ENCODE data around the gene GABARAPL2.
"Not testable (repeated sequence)": the region's sequence is repeated elsewhere in the genome, so short reads cannot be mapped to it uniquely, and the experiment has no call there.

Gene GABARAPL2

DNA sequence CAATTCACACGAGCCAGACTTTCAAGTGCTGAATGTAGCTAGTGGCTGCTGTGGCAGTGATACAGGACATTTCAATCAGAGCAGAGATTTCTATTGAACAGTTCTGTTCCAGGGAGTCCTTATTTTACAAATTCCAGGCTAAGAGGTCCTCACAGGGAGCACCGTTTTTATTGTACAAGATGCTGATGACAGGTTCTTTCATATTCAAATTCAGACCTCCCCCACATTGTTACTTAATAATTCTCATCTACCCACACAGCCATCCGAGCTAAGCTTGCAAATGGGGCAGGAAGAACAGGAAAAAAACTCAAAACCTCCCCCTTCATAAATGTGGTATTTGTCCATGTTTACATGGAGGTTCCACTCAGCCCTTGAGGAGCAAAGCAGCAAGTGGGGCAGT, 9.8 kb downstream of the GABARAPL2 start:
- H3K27me3 ChIP-seq (ENCODE audit: control insufficient read depth, insufficient read depth, low read length), result no peaks in the 10 kb centered on the region
- H3K36me3 ChIP-seq (ENCODE audit: control insufficient read depth, insufficient read depth, low read length), result peaks cover 75% of the 10 kb centered on the region
- H3K9ac ChIP-seq (ENCODE audit: low read depth, low read length), result no peak overlapping the region
- H3K9me3 ChIP-seq (ENCODE audit: control insufficient read depth, insufficient read depth, low read length), result no peaks in the 10 kb centered on the region
- H3K27ac ChIP-seq (ENCODE audit: low read depth, low read length), result no peak overlapping the region
- H3K4me1 ChIP-seq (ENCODE audit: control insufficient read depth, insufficient read depth, low read length), result peaks cover 17% of the 10 kb centered on the region
- no peak overlapping the region for H3K4me3 ChIP-seq (ENCODE audit: low read depth, low read length)

DNA sequence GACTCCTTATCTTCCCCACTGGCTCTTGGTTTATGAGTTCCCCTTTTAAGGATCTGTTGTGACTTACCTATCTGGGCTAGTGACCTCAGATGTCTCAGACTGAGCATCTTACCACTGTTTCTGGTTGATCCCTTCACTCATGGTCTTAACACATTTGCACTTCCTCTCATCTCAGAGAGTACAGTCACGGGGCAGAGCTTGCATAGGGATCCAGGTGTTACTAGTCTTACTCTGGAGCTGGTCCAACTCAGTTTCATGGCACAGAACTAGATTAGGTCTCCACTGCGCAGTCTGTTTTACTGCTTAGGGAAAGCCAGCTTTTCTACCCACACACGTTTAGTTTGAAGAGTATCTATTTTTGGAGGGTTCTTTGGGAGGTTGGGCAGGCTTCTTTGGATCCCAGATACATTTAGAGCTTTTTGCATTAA, 10.2 kb downstream of the GABARAPL2 start:
- Histone ChIP-seq H3K27ac (ENCODE audit: low read depth, low read length) (peak overlapping the region; percentile 50), H3K9ac (ENCODE audit: low read depth, low read length) (no peak overlapping the region), H3K4me3 (ENCODE audit: low read depth, low read length) (no peak overlapping the region), H3K27me3 (ENCODE audit: control insufficient read depth, insufficient read depth, low read length) (no peaks in the 10 kb centered on the region), H3K4me1 (ENCODE audit: control insufficient read depth, insufficient read depth, low read length) (peaks cover 17% of the 10 kb centered on the region), H3K9me3 (ENCODE audit: control insufficient read depth, insufficient read depth, low read length) (no peaks in the 10 kb centered on the region), H3K36me3 (ENCODE audit: control insufficient read depth, insufficient read depth, low read length) (peaks cover 71% of the 10 kb centered on the region)

DNA sequence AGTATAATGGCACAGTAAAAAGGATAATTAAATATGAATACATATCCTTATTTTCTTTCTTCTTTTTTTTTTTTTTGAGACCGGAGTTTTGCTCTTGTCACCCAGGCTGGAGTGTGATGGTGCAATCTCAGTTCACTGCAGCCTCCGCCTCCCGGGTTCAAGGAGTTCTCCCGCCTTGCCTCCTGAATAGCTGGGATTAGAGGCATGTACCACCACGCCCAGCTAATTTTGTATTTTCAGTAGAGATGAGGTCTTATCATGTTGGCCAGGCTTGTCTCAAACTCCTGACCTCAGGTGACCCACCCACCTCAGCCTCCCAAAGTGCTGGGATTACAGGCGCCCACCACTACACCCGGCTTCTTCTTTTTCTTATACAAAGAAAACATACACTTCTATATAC, 12.0 kb downstream of the GABARAPL2 start:
- Histone ChIP-seq H3K4me1 (ENCODE audit: control insufficient read depth, insufficient read depth, low read length) (peaks cover 17% of the 10 kb centered on the region), H3K9ac (ENCODE audit: low read depth, low read length) (no peak overlapping the region), H3K9me3 (ENCODE audit: control insufficient read depth, insufficient read depth, low read length) (no peaks in the 10 kb centered on the region), H3K27ac (ENCODE audit: low read depth, low read length) (no peak overlapping the region), H3K4me3 (ENCODE audit: low read depth, low read length) (no peak overlapping the region), H3K27me3 (ENCODE audit: control insufficient read depth, insufficient read depth, low read length) (no peaks in the 10 kb centered on the region), H3K36me3 (ENCODE audit: control insufficient read depth, insufficient read depth, low read length) (peaks cover 58% of the 10 kb centered on the region)

DNA sequence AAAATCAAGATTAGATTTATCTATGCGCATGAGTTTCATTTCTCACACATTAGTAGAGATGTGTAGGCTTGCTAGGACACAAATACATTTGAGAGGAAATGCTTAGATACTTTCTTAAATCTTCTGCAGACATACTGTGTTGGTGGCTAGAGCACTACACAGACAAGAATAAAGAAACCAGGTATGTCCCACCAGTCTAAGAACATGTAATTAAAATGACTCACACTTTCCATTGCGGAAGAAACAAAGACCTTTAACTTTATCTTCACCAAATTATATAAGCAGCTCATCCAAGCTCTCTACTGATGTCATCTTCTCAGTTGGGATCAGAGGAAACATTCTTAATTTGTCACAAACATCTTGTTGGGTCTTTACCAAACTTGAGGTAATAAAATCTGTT, 12.5 kb downstream of the GABARAPL2 start:
- H3K4me3 ChIP-seq (ENCODE audit: low read depth, low read length), result no peak overlapping the region
- no peak overlapping the region for H3K9ac ChIP-seq (ENCODE audit: low read depth, low read length)
- peaks cover 17% of the 10 kb centered on the region for H3K4me1 ChIP-seq (ENCODE audit: control insufficient read depth, insufficient read depth, low read length)
- no peaks in the 10 kb centered on the region for H3K27me3 ChIP-seq (ENCODE audit: control insufficient read depth, insufficient read depth, low read length)
- H3K27ac ChIP-seq (ENCODE audit: low read depth, low read length), result no peak overlapping the region
- no peaks in the 10 kb centered on the region for H3K9me3 ChIP-seq (ENCODE audit: control insufficient read depth, insufficient read depth, low read length)
- H3K36me3 ChIP-seq (ENCODE audit: control insufficient read depth, insufficient read depth, low read length), result peaks cover 53% of the 10 kb centered on the region

DNA sequence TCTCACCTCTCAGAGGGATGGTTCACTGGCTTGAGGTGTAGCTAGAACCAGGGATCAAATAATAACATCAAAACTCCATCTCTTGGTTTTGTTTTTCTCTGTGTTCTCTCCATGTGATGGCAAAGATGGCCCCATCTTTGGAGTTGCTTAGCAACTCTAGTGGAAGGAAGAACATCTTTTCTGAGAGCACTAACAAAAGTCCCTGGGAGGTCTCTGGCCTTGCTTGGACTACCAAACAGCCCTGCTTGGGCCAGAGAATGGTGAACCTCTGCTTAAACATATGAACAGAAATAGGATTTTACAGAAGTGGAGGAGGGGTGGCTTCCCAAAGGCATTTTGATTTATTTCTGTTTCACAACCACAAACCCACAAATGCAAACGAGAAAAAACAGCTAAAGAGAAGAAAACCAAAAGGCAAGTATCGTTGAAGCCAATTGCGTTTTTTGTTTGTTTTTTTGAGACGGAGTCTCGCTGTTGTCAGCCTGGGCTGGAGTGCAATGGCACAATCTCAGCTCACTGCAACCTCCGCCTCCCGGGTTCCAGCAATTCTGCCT, 13.2 kb downstream of the GABARAPL2 start:
- H3K4me3 ChIP-seq (ENCODE audit: low read depth, low read length), result no peak overlapping the region
- H3K36me3 ChIP-seq (ENCODE audit: control insufficient read depth, insufficient read depth, low read length), result peaks cover 47% of the 10 kb centered on the region
- H3K27me3 ChIP-seq (ENCODE audit: control insufficient read depth, insufficient read depth, low read length), result no peaks in the 10 kb centered on the region
- H3K9ac ChIP-seq (ENCODE audit: low read depth, low read length), result no peak overlapping the region
- no peak overlapping the region for H3K27ac ChIP-seq (ENCODE audit: low read depth, low read length)
- H3K4me1 ChIP-seq (ENCODE audit: control insufficient read depth, insufficient read depth, low read length), result peaks cover 17% of the 10 kb centered on the region
- no peaks in the 10 kb centered on the region for H3K9me3 ChIP-seq (ENCODE audit: control insufficient read depth, insufficient read depth, low read length)

DNA sequence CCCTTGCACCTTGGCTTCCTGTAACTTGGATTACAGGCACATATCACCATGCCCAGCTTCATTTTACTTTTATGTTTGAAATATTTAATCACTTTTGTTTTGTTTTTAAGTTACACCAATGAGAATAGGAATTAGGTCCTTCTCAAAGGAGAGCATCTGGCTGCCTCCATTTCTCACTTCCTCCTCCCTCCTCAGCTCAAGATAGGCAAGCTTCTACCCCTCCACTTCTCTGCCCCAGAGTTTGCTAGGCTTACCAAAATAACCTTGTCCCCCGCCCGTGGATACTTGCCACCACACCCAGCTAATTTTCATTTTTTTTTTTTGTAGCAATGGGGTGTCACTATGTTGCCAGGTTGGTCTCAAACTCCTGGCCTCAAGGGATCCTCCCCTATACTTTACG, 17.9 kb downstream of the GABARAPL2 start:
- Histone ChIP-seq H3K27ac (ENCODE audit: low read depth, low read length) (no peak overlapping the region), H3K36me3 (ENCODE audit: control insufficient read depth, insufficient read depth, low read length) (peaks cover 5% of the 10 kb centered on the region; the same call in 1 of the 2 replicates), H3K4me1 (ENCODE audit: control insufficient read depth, insufficient read depth, low read length) (no peaks in the 10 kb centered on the region), H3K4me3 (ENCODE audit: low read depth, low read length) (no peak overlapping the region), H3K9me3 (ENCODE audit: control insufficient read depth, insufficient read depth, low read length) (no peaks in the 10 kb centered on the region), H3K9ac (ENCODE audit: low read depth, low read length) (no peak overlapping the region), H3K27me3 (ENCODE audit: control insufficient read depth, insufficient read depth, low read length) (no peaks in the 10 kb centered on the region)

DNA sequence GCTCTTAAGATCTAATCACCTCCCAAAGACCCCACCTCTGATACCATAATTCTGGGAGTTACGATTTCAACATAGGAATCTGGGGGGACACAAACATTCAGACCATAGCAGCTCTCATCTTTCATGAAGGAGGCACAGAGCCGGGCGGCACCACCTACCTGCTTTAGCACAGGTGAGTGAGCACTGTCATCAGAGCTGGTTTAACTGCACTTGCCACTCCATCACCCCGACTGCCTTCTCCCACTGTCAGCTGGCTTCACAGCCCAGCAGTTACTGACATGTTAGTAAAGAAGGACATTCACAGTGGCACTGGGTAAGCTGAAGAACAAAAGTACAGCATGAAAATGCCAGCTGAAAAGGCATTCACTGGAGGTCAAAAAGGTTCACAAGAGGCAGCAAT, 22.5 kb downstream of the GABARAPL2 start:
- Histone ChIP-seq H3K36me3 (ENCODE audit: control insufficient read depth, insufficient read depth, low read length) (no peaks in the 10 kb centered on the region), H3K27me3 (ENCODE audit: control insufficient read depth, insufficient read depth, low read length) (no peaks in the 10 kb centered on the region), H3K4me1 (ENCODE audit: control insufficient read depth, insufficient read depth, low read length) (peaks cover 14% of the 10 kb centered on the region), H3K9me3 (ENCODE audit: control insufficient read depth, insufficient read depth, low read length) (no peaks in the 10 kb centered on the region), H3K4me3 (ENCODE audit: low read depth, low read length) (no peak overlapping the region), H3K9ac (ENCODE audit: low read depth, low read length) (no peak overlapping the region), H3K27ac (ENCODE audit: low read depth, low read length) (no peak overlapping the region)

DNA sequence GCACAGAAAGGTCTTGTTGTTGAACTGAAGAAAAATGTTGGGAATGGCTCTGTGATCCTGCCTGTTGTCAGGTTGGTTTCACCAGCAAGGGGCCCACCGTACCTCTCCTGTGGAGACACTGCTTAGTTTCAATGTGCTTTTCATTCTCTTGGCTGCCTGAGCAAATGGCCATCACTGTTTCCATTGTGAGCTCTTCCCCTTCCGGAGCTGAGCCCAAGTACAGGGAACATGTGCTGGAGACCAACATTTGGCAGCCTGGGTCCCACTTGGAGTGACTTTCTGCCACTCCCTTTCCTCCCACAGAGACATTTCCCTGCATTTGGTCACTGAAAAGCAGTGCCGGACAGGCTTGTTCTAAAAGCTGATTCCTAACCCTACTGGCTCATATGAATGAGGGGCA, 23.1 kb downstream of the GABARAPL2 start:
- peaks cover 19% of the 10 kb centered on the region for H3K4me1 ChIP-seq (ENCODE audit: control insufficient read depth, insufficient read depth, low read length)
- no peak overlapping the region for H3K9ac ChIP-seq (ENCODE audit: low read depth, low read length)
- no peak overlapping the region for H3K4me3 ChIP-seq (ENCODE audit: low read depth, low read length)
- no peaks in the 10 kb centered on the region for H3K36me3 ChIP-seq (ENCODE audit: control insufficient read depth, insufficient read depth, low read length)
- no peaks in the 10 kb centered on the region for H3K9me3 ChIP-seq (ENCODE audit: control insufficient read depth, insufficient read depth, low read length)
- no peak overlapping the region for H3K27ac ChIP-seq (ENCODE audit: low read depth, low read length)
- no peaks in the 10 kb centered on the region for H3K27me3 ChIP-seq (ENCODE audit: control insufficient read depth, insufficient read depth, low read length)

DNA sequence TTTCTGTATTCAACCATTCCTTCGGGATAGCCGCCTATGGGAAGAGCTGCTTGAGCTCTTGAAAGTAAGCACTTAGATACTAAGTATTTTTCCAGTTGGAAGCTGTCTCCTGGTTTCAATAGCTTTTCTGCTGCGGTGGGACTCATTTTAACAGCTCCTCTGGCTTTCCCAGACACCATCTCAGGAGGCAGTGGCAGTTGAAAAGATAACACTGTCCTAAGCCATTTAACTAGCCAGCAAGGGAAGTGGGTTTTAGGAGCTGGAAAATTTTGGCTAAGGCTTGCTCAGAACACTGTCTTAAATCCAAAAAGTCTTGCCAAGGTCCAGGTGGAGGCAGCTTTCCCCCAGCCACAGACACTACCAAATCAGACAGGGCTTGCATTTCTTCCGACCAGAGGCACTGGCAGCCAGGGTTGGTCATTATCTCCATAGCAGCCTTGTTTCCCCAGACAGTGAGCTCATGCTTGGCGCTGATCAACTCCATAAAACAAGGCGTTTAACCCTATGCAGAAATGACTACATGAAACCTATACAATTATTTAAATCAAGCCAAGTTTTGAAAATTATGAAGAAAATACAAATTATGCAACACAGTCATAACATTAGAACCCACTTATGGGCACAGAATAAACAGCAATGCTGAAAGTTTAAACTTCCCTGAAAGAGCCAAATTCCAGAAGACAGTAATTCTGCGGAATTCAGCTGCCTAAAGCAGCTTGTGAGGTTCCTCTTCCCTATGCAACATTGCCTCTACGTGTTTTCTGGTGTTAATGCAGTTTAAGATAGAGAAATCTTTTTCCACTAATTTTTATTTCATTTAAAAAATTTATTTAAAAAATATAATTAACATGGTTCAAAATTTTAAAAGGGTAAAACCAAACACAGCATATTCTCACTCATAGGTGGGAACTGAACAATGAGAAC, 25.0 kb downstream of the GABARAPL2 start:
- no peaks in the 10 kb centered on the region for H3K36me3 ChIP-seq (ENCODE audit: control insufficient read depth, insufficient read depth, low read length)
- H3K9ac ChIP-seq (ENCODE audit: low read depth, low read length), result no peak overlapping the region
- H3K27ac ChIP-seq (ENCODE audit: low read depth, low read length), result peak overlapping the region; percentile 64
- no peak overlapping the region for H3K4me3 ChIP-seq (ENCODE audit: low read depth, low read length)
- H3K4me1 ChIP-seq (ENCODE audit: control insufficient read depth, insufficient read depth, low read length), result peaks cover 27% of the 10 kb centered on the region
- no peaks in the 10 kb centered on the region for H3K9me3 ChIP-seq (ENCODE audit: control insufficient read depth, insufficient read depth, low read length)
- H3K27me3 ChIP-seq (ENCODE audit: control insufficient read depth, insufficient read depth, low read length), result no peaks in the 10 kb centered on the region

DNA sequence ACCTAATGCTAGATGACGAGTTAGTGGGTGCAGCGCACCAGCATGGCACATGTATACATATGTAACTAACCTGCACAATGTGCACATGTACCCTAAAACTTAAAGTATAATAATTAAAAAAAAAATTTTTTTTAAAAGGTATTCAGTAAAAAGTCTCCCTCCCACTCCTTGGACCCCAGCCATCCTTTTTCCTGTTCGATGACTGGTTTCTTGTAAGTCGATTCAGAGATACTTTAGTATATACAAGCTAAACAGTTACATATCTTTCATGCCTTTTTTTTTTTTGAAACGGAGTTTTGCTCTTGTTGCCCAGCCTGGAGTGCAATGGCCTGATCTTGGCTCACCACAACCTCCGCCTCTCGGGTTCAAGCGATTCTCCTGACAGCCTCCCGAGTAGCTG, 25.7 kb downstream of the GABARAPL2 start:
- H3K9me3 ChIP-seq (ENCODE audit: control insufficient read depth, insufficient read depth, low read length); H3K27ac ChIP-seq (ENCODE audit: low read depth, low read length); H3K4me3 ChIP-seq (ENCODE audit: low read depth, low read length); H3K27me3 ChIP-seq (ENCODE audit: control insufficient read depth, insufficient read depth, low read length); H3K9ac ChIP-seq (ENCODE audit: low read depth, low read length); H3K36me3 ChIP-seq (ENCODE audit: control insufficient read depth, insufficient read depth, low read length): not testable (repeated sequence)
- H3K4me1 ChIP-seq (ENCODE audit: control insufficient read depth, insufficient read depth, low read length), result peaks cover 27% of the 10 kb centered on the region

DNA sequence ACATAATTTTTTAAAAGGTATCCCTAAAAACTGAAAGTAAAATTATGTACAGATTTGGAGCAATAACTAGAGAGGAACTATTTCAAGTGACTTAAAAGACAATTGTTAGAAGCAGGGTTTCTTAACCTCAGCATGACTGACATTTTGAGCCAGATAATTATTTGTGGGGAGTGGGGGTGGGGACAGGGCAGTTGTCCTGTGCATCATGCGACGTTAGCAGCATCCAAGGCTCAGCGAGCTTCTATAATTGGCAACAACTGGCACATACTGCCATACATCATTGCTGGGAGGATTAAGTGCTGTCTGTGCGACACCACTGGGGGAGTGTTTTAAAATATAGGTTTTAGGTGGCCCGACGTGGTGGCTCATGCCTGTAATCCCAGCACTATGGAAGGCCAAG, 27.1 kb downstream of the GABARAPL2 start:
- Histone ChIP-seq H3K9ac (ENCODE audit: low read depth, low read length) (no peak overlapping the region), H3K4me1 (ENCODE audit: control insufficient read depth, insufficient read depth, low read length) (peaks cover 27% of the 10 kb centered on the region), H3K27me3 (ENCODE audit: control insufficient read depth, insufficient read depth, low read length) (no peaks in the 10 kb centered on the region), H3K27ac (ENCODE audit: low read depth, low read length) (peak overlapping the region; percentile 80), H3K36me3 (ENCODE audit: control insufficient read depth, insufficient read depth, low read length) (peaks cover 14% of the 10 kb centered on the region), H3K4me3 (ENCODE audit: low read depth, low read length) (no peak overlapping the region), H3K9me3 (ENCODE audit: control insufficient read depth, insufficient read depth, low read length) (no peaks in the 10 kb centered on the region)
